Heart left ventricle (tissue), 16 donors: ENCODE measurements around the gene ACD. TPM values are rescaled to one million over a fixed set of nuclear protein-coding genes. Genes with fewer than 3 reads are reported as not detected.

Experiments used
- ATAC-seq, 4 donors: fragments of 200-7000 bp; cut with Tn5 transposase; one replicate each; pipeline ENCODE4 v1.9.1; 2020 to 2022; ENCODE audit warnings: moderate library complexity in 4 of 4, mild to moderate bottlenecking in 3 of 4, moderate number of reproducible peaks in 1 of 4
- DNase-seq, 5 donors: peaks; one replicate each; pipeline ENCODE4 v3.0.0-alpha.2; 2020
- H3K27ac ChIP-seq, 12 donors: fragments of 200-600 bp; sonication (generic) in 4 of 12; one replicate each; pipeline versions ENCODE4 v1.5.0 to v1.8.0; 2016 to 2022; ENCODE audit warnings: mild to moderate bottlenecking in 2 of 12
- H3K27me3 ChIP-seq, 9 donors: fragments of 200-600 bp; sonication (generic) in 2 of 9; one replicate each; pipeline versions ENCODE4 v1.5.1 to v1.8.0; 2016 to 2022; ENCODE audit warnings: mild to moderate bottlenecking in 3 of 9
- H3K36me3 ChIP-seq, 9 donors: fragments of 200-600 bp; sonication (generic) in 2 of 9; one replicate each; pipeline versions ENCODE4 v1.5.0 to v1.8.0; 2018 to 2022; ENCODE audit warnings: mild to moderate bottlenecking in 2 of 9
- H3K4me1 ChIP-seq, 12 donors: fragments of 200-600 bp; sonication (generic) in 4 of 12; one replicate each; pipeline versions ENCODE4 v1.5.0 to v1.8.0; 2016 to 2022; ENCODE audit warnings: mild to moderate bottlenecking in 3 of 12
- H3K4me3 ChIP-seq, 12 donors: fragments of 200-600 bp; sonication (generic) in 4 of 12; one replicate each; pipeline versions ENCODE4 v1.5.0 to v1.8.0; 2017 to 2022; ENCODE audit warnings: mild to moderate bottlenecking in 9 of 12, moderate library complexity in 4 of 12
- H3K9me3 ChIP-seq, 12 donors: fragments of 200-600 bp; sonication (generic) in 4 of 12; one replicate each; pipeline versions ENCODE4 v1.5.0 to v1.8.0; 2016 to 2022; ENCODE audit warnings: mild to moderate bottlenecking in 1 of 12
- POLR2A ChIP-seq, 2 donors: fragments of 450-650 bp; IDR thresholded peaks; one replicate each; pipeline ENCODE4 v1.6.1; 2017; ENCODE audit warnings: antibody characterized with exemption in 2 of 2, mild to moderate bottlenecking in 2 of 2, moderate library complexity in 2 of 2
- WGBS, 4 donors: extraction: QIAGEN DNeasy Blood & Tissue Kit in 2 of 4; methylation state at CpG; one replicate each; pipeline versions ENCODE4 v1.1.5 to v1.1.7; 2013 to 2018; 5-methylcytosine and 5-hydroxymethylcytosine counted together
- intact Hi-C, 10 donors: fragments of 100-400 bp; cut with DNase I; formaldehyde crosslinking; loops; one replicate each; pipeline versions ENCODE4 v1.11.1 to v1.14.2; 2022
- polyA plus RNA-seq, 2 donors: library from polyadenylated mRNA; stranded (reverse); fragments of 200-250 nt; gene quantifications; one replicate each; pipeline ENCODE4 v1.2.3, GENCODE V29; 2013
- total RNA-seq, 9 donors: library from RNA; depleted of rRNA in 2 of 9; stranded (reverse); fragments of >200 nt in 2 of 9; fragmentation: NEBNext Ultra II Directional in 3 of 9; extraction: Animal tissue kit (Norgen Biotek cat#: 25700) in 3 of 9; gene quantifications; one replicate each; pipeline versions ENCODE4 v1.1.0 to v1.2.4, GENCODE V29; 2016 to 2023
- TF ChIP-seq, protein P1 (sequence below), 12 donors: fragments of 200-600 bp; sonication (generic) in 4 of 12; IDR thresholded peaks; one replicate each; pipeline versions ENCODE4 v1.5.0 to v1.8.0; 2018 to 2022; ENCODE audit warnings: antibody characterized with exemption in 12 of 12, mild to moderate bottlenecking in 5 of 12
- donor health status: ischemic (EF 13 %, LVEDD 7.1; RV severe dilation, severe dysfunction).
- donor health status: healthy with polysubstance abuse.
- donor health status: DM: no; HTN: yes; CAD: no.
- donor health status: DM: no; HTN: no; CAD: no.
- donor health status: ischemic (EF 25% LVEDD 6.9; RV normal size, moderate dysfunction).
- donor health status: ischemic (EF 25% LVEDD 5.7; RV mildly dilated, moderate dysfunction).
- donor health status: healthy.
- donor health status: DM: yes; HTN: yes; CAD: no.
- donor health status: ischemic (EF 35%, LVEDD 5.7; RV mildly dilated, moderate dysfunction).
- donor health status: nonischemic (EF 11% LVEDD 7.7; RV severe dilation, severe dysfunction).
- donor health status: DM: yes; HTN: yes; CAD: no.
- donor health status: PGD.
- donor health status: ischemic (EF 29% LVEDD 5.4; RV normal size, mild dysfunction).
- donor health status: nonischemic (EF 23%, LVEDD 6.1; RV moderate dilation, normal function).

ACD gene
- total and polyA plus RNA-seq, 11 donors: 6.2 to 19.9 (median 9.5) TPM

DNA sequence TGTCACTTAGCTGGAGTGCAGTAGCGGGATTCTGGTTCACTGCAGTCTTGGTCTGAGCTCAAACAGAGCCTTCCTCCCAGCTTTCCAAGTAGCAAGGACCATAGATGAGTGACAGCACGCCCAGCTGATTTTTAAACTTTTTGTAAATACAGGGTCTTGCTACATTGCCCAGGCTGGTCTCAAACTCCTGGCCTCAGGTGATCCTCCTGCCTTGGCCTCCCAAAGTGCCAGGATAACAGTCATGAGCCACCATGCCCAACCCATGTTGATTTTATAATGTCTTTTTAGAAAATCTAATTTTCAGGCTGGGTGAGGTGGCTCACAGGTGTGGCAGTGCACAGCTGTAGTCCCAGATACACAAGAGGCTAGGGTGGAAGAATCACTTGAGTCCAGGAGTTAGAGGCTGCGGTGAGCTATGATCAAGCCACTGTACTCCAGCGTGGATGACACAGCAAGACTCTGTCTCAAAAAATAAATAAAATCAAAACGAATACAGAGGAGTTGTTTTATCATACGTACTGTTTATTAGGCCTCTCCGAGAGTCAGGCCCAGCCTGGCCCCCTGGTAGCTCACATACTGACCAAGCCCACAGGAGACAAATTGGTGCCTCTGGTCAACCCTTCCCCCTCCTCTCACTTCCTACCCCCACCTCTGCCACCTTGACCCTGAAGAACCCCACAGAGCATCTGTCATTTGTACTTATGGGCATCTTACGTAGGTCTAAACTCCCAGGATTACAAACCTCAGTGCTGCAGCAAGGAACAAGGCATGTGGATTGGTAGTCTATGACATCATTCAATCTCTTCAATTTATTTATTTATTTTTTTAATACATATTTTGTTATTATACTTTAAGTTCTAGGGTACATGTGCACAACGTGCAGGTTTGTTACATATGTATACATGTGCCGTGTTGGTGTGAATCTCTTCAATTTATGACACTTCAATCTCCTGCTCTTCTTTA is 20.2 kb upstream of the ACD start:
- H3K27me3 ChIP-seq: no peaks in the 10 kb centered on the region
- ATAC-seq (no peak), DNase-seq (no peak)
- intact Hi-C loops: loop anchor here in 8 of 10 donors (5.0 to 10.0 kb wide), 8 partner anchors 42 to 385 kb away; partner anchors contain the start of genes RANBP10 (in 2 of the 8), TSNAXIP1 (in 2 of the 8), DDX28 (in 1 of the 8) and DUS2 (in 1 of the 8)
- WGBS, 4 donors: 91 to 96% (median 95%) methylated on average over 10 of the region's 10 CpGs
- TF ChIP-seq, protein P1, sequence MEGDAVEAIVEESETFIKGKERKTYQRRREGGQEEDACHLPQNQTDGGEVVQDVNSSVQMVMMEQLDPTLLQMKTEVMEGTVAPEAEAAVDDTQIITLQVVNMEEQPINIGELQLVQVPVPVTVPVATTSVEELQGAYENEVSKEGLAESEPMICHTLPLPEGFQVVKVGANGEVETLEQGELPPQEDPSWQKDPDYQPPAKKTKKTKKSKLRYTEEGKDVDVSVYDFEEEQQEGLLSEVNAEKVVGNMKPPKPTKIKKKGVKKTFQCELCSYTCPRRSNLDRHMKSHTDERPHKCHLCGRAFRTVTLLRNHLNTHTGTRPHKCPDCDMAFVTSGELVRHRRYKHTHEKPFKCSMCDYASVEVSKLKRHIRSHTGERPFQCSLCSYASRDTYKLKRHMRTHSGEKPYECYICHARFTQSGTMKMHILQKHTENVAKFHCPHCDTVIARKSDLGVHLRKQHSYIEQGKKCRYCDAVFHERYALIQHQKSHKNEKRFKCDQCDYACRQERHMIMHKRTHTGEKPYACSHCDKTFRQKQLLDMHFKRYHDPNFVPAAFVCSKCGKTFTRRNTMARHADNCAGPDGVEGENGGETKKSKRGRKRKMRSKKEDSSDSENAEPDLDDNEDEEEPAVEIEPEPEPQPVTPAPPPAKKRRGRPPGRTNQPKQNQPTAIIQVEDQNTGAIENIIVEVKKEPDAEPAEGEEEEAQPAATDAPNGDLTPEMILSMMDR (IDR thresholded peaks at IDR 0.05): no peak
- TF ChIP-seq POLR2A (IDR thresholded peaks at IDR 0.05): no peak
- no peak overlapping the region for H3K27ac ChIP-seq
- no peak overlapping the region for H3K4me3 ChIP-seq
- peaks cover 0 to 37% (median 22%) of the 10 kb centered on the region in 9 donors for H3K36me3 ChIP-seq
- peaks cover 0 to 20% (median under 1%) of the 10 kb centered on the region in 12 donors for H3K4me1 ChIP-seq
- H3K9me3 ChIP-seq: no peaks in the 10 kb centered on the region

DNA sequence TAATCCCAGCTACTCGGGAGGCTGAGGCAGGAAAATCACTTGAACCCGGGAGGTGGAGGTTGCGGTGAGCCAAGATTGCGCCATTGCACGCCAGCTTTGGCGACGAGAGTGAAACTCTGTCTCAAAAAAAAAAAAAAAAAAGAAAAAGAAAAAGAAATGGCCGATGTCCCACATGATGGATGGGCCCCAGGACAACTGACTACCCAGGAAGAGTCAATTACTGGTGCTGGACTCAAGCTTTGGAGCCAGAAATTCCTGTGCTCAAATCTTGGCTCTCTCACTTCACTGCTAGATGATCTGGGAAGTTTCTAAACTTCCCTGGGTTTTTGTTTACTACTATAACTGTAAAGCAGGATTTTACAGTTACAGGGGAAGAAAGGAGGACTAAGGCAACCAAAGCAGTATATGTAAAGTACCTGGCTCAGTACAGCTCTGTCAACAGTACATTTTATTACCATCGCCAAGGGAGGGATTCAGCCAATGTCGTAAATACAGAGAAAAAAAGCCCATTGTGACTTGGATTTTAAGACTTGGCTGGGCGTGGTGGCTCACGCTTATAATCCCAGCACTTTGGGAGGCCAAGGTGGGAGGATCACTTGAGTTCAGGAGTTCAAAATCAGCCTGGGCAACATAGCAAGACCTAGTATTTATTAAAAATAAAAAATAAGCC is 18.4 kb upstream of the ACD start:
- Histone ChIP-seq H3K9me3 (no peaks in the 10 kb centered on the region), H3K4me3 (no peak overlapping the region), H3K27ac (no peak overlapping the region), H3K36me3 (peaks cover 0 to 23% (median 11%) of the 10 kb centered on the region in 9 donors), H3K27me3 (no peaks in the 10 kb centered on the region), H3K4me1 (peaks cover 3 to 26% (median 10%) of the 10 kb centered on the region in 12 donors)
- TF ChIP-seq POLR2A (IDR thresholded peaks at IDR 0.05): no peak
- TF ChIP-seq, protein P1 (IDR thresholded peaks at IDR 0.05): no peak
- ATAC-seq: no peak
- no peak for DNase-seq
- intact Hi-C loops: loop anchor here in 8 of 10 donors (5.0 to 10.0 kb wide), 8 partner anchors 44 to 386 kb away; partner anchors contain the start of genes RANBP10 (in 2 of the 8), TSNAXIP1 (in 2 of the 8), DDX28 (in 1 of the 8) and DUS2 (in 1 of the 8)
- WGBS, 4 donors: 93 to 96% (median 94%) methylated on average over 12 of the region's 12 CpGs

DNA sequence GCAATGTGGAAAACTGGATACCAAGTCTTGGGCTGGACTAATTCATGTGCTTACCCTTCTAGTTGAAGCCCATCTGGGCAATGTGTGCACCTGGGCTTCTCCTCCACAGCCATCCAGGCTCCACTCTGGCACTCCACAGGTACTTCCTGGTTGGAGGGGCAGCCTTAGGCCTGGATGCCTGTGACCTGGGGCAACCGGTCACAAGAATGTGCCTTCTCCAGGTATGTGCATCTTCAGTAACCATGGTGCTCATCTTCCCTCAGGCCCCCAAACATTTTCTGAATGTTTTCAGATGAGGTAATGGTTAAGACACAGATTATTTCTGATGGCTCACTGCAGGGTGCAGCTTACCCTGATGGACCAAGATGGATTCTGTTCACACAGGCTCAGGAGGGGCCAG is 17.7 kb upstream of the ACD start:
- intact Hi-C loops: loop anchor here in 8 of 10 donors (5.0 to 10.0 kb wide), 8 partner anchors 45 to 387 kb away; partner anchors contain the start of genes RANBP10 (in 2 of the 8), TSNAXIP1 (in 2 of the 8), DDX28 (in 1 of the 8) and DUS2 (in 1 of the 8)
- Histone ChIP-seq H3K4me3 (no peak overlapping the region), H3K27ac (no peak overlapping the region), H3K9me3 (no peaks in the 10 kb centered on the region), H3K36me3 (peaks cover 0 to 18% (median 10%) of the 10 kb centered on the region in 9 donors), H3K27me3 (no peaks in the 10 kb centered on the region), H3K4me1 (peaks cover 8 to 34% (median 18%) of the 10 kb centered on the region in 12 donors)
- 93 to 100% (median 99%) methylated on average over 1 of the region's 1 CpG for WGBS, 4 donors
- no peak for TF ChIP-seq POLR2A (IDR thresholded peaks at IDR 0.05)
- TF ChIP-seq, protein P1 (IDR thresholded peaks at IDR 0.05): no peak
- DNase-seq (no peak), ATAC-seq (no peak)
